Type B pancreatic cell (in vitro differentiated cells): ENCODE data around the gene CCDC87. TPM values are rescaled to one million over a fixed set of nuclear protein-coding genes. Genes with fewer than 3 reads are reported as not detected.

Source experiments
- DNase-seq: peaks from one replicate; pipeline ENCODE4 v3.0.0; 2021; ENCODE audit warnings: mixed read lengths; ENCODE audit not compliant: unreplicated experiment; ENCODE audit errors: extremely low spot score
- H3K27ac Mint-ChIP-seq: 2 replicates; pipeline ENCODE4 v1.8.0; 2021; ENCODE audit warnings: mild to moderate bottlenecking, mixed read lengths
- H3K27me3 Mint-ChIP-seq: 2 replicates; pipeline ENCODE4 v1.8.0; 2021; ENCODE audit warnings: mixed read lengths
- H3K36me3 Mint-ChIP-seq: 2 replicates; pipeline ENCODE4 v1.8.0; 2021; ENCODE audit warnings: mixed read lengths
- H3K4me1 Mint-ChIP-seq: one replicate; pipeline ENCODE4 v1.8.0; 2021; ENCODE audit warnings: mixed read lengths; ENCODE audit not compliant: unreplicated experiment
- H3K4me3 Mint-ChIP-seq: 2 replicates; pipeline ENCODE4 v1.8.0; 2021; ENCODE audit warnings: mild to moderate bottlenecking, mixed read lengths
- H3K9me3 Mint-ChIP-seq: 2 replicates; pipeline ENCODE4 v1.8.0; 2021; ENCODE audit warnings: mixed read lengths
- CTCF ChIP-seq: fragments of 200-600 bp; sonication (generic); conservative IDR thresholded peaks from 2 replicates; pipeline ENCODE4 v1.5.0; 2021; ENCODE audit warnings: antibody characterized with exemption, mild to moderate bottlenecking
- total RNA-seq: library from RNA; stranded (reverse); gene quantifications from 2 replicates; pipeline ENCODE4 v1.2.1, GENCODE V29; 2021; ENCODE audit warnings: low replicate concordance

The CCDC87 gene
- total RNA-seq, 1 donor from 2014 or later, result 0.94 TPM

DNA sequence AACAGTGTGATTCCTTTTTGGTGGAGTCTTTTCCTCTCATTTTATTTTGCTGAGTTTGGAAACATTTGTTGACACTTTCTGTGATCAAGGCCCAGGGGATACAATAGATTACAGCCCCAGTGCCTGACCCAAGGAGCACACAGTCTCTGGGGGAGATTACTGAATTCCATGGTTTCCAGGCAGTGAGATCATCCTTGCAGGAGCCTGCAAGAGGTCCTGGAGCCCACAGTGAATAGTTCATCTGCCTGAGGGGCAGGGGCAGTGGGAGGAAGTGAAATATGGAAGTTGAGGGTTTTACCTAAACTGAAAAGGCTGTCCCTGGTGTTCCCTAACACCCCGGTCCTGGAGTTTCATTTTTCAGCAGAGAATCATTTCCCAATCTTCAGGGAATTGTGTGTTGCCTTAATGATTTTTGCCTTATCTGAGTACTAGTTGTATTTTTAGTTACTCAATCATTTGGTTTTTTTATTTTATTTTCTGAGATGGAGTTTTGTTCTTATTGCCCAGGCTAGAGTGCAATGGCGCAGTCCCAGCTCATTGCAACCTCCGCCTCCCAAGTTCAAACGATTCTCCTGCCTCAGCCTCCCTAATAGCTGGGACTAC, 7.9 kb upstream of the CCDC87 start:
- Mint-ChIP-seq H3K27me3 (no peaks in the 10 kb centered on the region), H3K36me3 (peaks cover 4% of the 10 kb centered on the region), H3K4me3 (no peak overlapping the region), H3K9me3 (no peaks in the 10 kb centered on the region), H3K4me1 (peaks cover 5% of the 10 kb centered on the region), H3K27ac (peak overlapping the region; percentile 59)
- DNase-seq, result no peak
- no peak for TF ChIP-seq CTCF

DNA sequence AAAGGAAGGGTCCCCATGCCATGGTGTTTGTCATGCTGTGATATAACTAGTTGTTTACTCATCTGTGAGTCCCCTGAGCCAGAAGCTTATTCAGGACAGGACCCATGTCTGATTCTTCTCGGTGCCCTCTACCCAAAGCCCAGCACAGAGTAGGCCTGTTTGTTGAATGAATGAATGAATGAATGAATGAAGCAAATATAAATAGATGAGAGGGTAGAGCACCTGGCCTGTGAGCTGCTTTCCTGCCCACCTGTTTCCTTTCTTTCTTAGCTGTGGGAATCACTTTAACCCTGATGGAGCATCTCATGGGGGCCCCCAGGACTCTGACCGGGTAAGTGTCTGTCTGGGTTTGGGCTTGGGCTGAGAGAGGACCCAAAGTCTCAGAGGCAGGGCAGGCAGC, 7.4 kb upstream of the CCDC87 start:
- Mint-ChIP-seq H3K27ac (peak overlapping the region; percentile 59), H3K9me3 (no peaks in the 10 kb centered on the region), H3K27me3 (no peaks in the 10 kb centered on the region), H3K4me3 (no peak overlapping the region), H3K36me3 (peaks cover 4% of the 10 kb centered on the region), H3K4me1 (peaks cover 6% of the 10 kb centered on the region)
- no peak for TF ChIP-seq CTCF
- DNase-seq, result no peak

GRCh38 chr11:66598993-66599392, 6.1 kb upstream of the CCDC87 start:
- Mint-ChIP-seq H3K36me3 (peaks cover 4% of the 10 kb centered on the region), H3K9me3 (no peaks in the 10 kb centered on the region), H3K4me1 (peaks cover 12% of the 10 kb centered on the region), H3K4me3 (no peak overlapping the region), H3K27ac (no peak overlapping the region), H3K27me3 (no peaks in the 10 kb centered on the region)
- DNase-seq, result no peak
- no peak for TF ChIP-seq CTCF

DNA sequence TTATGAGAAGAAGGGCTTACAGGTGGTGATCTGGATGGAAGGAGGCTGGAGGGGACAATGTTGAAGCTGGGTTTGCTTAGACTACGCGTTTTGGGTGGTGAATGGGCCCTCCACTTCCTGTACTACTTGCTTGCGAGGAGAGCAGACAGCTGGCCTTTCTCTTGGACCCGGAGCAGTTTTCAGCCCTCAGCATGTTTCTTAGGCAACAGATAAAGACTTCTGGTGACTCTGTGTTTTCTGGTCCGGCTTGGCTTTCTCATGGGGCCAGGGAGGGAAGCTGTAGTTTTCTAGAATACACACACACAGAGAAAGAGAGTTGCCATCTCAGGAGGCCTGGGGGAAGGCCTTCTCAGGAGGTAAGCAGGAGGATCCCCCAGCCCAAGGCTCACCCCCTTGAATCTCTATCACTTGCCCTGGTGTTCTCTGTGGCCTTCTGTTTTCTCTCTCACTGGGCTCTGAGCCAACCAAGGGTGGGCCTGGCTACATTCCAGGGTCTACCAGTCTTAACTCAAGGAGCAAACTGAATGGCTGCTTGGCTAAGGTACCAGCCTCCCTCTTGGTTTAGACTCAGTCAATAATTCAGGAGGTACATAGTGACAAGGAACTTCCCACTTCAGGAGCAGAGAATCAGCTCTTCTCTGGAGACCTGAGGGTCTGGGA, 2.5 kb upstream of the CCDC87 start:
- Mint-ChIP-seq H3K27ac (peak overlapping the region; percentile 37), H3K4me3 (peak overlapping the region; percentile 77), H3K36me3 (no peaks in the 10 kb centered on the region), H3K9me3 (peaks cover 4% of the 10 kb centered on the region), H3K4me1 (peaks cover 14% of the 10 kb centered on the region), H3K27me3 (no peaks in the 10 kb centered on the region)
- no peak for DNase-seq
- TF ChIP-seq CTCF, result no peak

DNA sequence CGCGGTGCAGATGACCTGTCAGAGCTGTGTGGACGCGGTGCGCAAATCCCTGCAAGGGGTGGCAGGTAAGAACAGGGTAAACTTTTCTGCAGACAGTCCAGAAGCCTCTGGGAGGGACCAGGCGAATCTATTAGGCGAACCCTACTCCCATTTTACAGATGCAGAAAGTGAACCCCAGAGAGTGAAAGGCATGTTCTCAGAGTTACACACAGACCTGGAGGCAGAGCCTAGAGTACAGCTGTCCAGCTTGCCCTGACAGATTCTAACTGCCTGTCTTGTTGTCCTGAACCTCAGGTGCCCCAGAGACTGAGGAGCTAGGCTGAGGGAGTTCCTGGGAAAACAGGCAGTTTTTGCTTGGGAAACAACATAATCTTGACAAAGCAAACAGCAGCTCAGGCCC, 787 bp upstream of the CCDC87 start:
- H3K4me3 Mint-ChIP-seq, result peak overlapping the region; percentile 100
- peaks cover 4% of the 10 kb centered on the region for H3K9me3 Mint-ChIP-seq
- no peaks in the 10 kb centered on the region for H3K36me3 Mint-ChIP-seq
- H3K4me1 Mint-ChIP-seq, result peaks cover 13% of the 10 kb centered on the region
- no peaks in the 10 kb centered on the region for H3K27me3 Mint-ChIP-seq
- no peak for TF ChIP-seq CTCF
- no peak for DNase-seq
- H3K27ac Mint-ChIP-seq, result peak overlapping the region; percentile 94
